Nephron progenitor cell (in vitro differentiated cells): Measurements from ENCODE around the gene PTPN9.
"Not testable (repeated sequence)": the region's sequence is repeated elsewhere in the genome, so short reads cannot be mapped to it uniquely, and the experiment has no call there.

Experiments used
- DNase-seq: peaks from one replicate; pipeline ENCODE4 v3.0.0; 2021
- H3K27ac Mint-ChIP-seq: 2 replicates; pipeline ENCODE4 v1.8.0; 2021; ENCODE audit warnings: mild to moderate bottlenecking, moderate library complexity, mixed read lengths
- H3K27me3 Mint-ChIP-seq: 2 replicates; pipeline ENCODE4 v1.8.0; 2021; ENCODE audit warnings: mild to moderate bottlenecking, low read depth, mixed read lengths; ENCODE audit not compliant: poor library complexity
- H3K36me3 Mint-ChIP-seq: 2 replicates; pipeline ENCODE4 v1.8.0; 2021; ENCODE audit warnings: low read depth, mixed read lengths
- H3K4me1 Mint-ChIP-seq: 2 replicates; pipeline ENCODE4 v1.8.0; 2021; ENCODE audit warnings: mixed read lengths
- H3K4me3 Mint-ChIP-seq: 2 replicates; pipeline ENCODE4 v1.8.0; 2021; ENCODE audit warnings: mild to moderate bottlenecking, moderate library complexity, mixed read lengths
- H3K9me3 Mint-ChIP-seq: 2 replicates; pipeline ENCODE4 v1.8.0; 2021; ENCODE audit warnings: mild to moderate bottlenecking, moderate library complexity, mixed read lengths
- CTCF ChIP-seq: fragments of 200-600 bp; sonication (generic); IDR thresholded peaks from 2 replicates; pipeline ENCODE4 v1.5.0; 2021; ENCODE audit warnings: antibody characterized with exemption

PTPN9 gene

DNA sequence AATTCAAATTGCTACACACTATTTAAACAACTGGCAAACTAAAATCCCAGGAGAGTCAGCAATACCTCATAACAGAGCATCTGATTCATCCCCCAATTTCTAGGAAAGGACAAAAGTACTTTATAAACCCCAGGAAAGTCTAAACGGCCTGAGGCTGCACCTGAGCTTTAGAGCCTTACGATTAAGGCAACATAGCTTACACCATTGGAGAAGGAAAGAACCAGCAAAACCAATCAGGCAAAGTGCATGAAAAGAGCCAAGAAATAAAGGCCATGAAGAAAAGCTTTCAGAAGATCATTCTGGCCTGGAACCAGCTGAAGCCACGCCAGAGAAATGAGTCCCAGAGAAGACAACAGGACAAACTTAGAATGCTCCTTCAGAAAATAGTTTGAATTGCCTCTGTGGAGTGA is 48.1 kb downstream of the PTPN9 start:
- H3K4me1 Mint-ChIP-seq = peaks cover 23% of the 10 kb centered on the region
- DNase-seq = no peak

DNA sequence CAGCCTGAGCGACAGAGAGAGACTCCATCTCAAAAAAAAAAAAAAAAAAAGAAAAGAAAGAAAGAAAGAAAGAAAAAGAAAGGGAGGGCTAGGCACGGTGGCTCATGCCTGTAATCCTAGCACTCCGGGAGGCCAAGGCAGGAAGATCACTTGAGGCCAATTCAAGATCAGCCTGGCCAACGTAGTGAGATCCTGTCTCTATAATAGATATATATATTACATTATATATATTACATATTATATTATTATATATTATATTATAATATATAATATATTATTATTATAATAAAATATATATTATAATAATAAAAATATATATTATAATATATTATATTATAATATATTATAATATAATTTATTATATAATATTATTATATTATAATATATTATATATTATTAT is 48.9 kb downstream of the PTPN9 start:
- DNase-seq = no peak
- no peak overlapping the region for H3K27ac Mint-ChIP-seq
- no peak overlapping the region for H3K4me3 Mint-ChIP-seq
- H3K9me3 Mint-ChIP-seq = no peaks in the 10 kb centered on the region
- peaks cover 23% of the 10 kb centered on the region for H3K4me1 Mint-ChIP-seq
- TF ChIP-seq CTCF = no peak
- H3K36me3 Mint-ChIP-seq = peaks cover 34% of the 10 kb centered on the region
- H3K27me3 Mint-ChIP-seq = no peaks in the 10 kb centered on the region

More for the DNA sequence above, 48.1 kb downstream of the PTPN9 start:
- TF ChIP-seq CTCF = no peak
- H3K27ac Mint-ChIP-seq = peak overlapping the region; percentile 81
- no peaks in the 10 kb centered on the region for H3K9me3 Mint-ChIP-seq
- H3K4me3 Mint-ChIP-seq = no peak overlapping the region
- peaks cover 27% of the 10 kb centered on the region for H3K36me3 Mint-ChIP-seq
- H3K27me3 Mint-ChIP-seq = no peaks in the 10 kb centered on the region

GRCh38 chr15:75525756-75526155 is 53.4 kb downstream of the PTPN9 start:
- not testable (repeated sequence) for DNase-seq, H3K27me3 Mint-ChIP-seq, H3K9me3 Mint-ChIP-seq, H3K4me3 Mint-ChIP-seq, H3K4me1 Mint-ChIP-seq
- Mint-ChIP-seq H3K27ac (peak overlapping the region; percentile 84), H3K36me3 (peaks cover 63% of the 10 kb centered on the region)

GRCh38 chr15:75523011-75523410 is 56.1 kb downstream of the PTPN9 start:
- Mint-ChIP-seq H3K27me3 (no peaks in the 10 kb centered on the region), H3K36me3 (peaks cover 76% of the 10 kb centered on the region), H3K4me1 (no peaks in the 10 kb centered on the region), H3K27ac (no peak overlapping the region), H3K4me3 (no peak overlapping the region), H3K9me3 (no peaks in the 10 kb centered on the region)
- no peak for TF ChIP-seq CTCF
- no peak for DNase-seq

- Mint-ChIP-seq H3K9me3 (no peaks in the 10 kb centered on the region), H3K4me1 (peaks cover 4% of the 10 kb centered on the region), H3K27me3 (no peaks in the 10 kb centered on the region), H3K27ac (peak overlapping the region; percentile 19), H3K36me3 (peaks cover 64% of the 10 kb centered on the region), H3K4me3 (no peak overlapping the region)
- no peak for TF ChIP-seq CTCF
- DNase-seq = no peak
Measured at GRCh38 chr15:75517233-75517632, 61.9 kb downstream of the PTPN9 start.

- no peak for DNase-seq
- peaks cover 12% of the 10 kb centered on the region for H3K9me3 Mint-ChIP-seq
- H3K27ac Mint-ChIP-seq = no peak overlapping the region
- H3K4me1 Mint-ChIP-seq = no peaks in the 10 kb centered on the region
- H3K27me3 Mint-ChIP-seq = no peaks in the 10 kb centered on the region
- peak; percentile 29 for TF ChIP-seq CTCF
- peaks cover 51% of the 10 kb centered on the region for H3K36me3 Mint-ChIP-seq
- no peak overlapping the region for H3K4me3 Mint-ChIP-seq
Measured at GRCh38 chr15:75508840-75509532, 70.1 kb downstream of the PTPN9 start.
